Panc1 (cell line): ENCODE measurements around the gene LRRC74A. TPM values are rescaled to one million over a fixed set of nuclear protein-coding genes. Genes with fewer than 3 reads are reported as not detected.

Experiments used
- ATAC-seq: fragments of 200-7000 bp; cut with Tn5 transposase; 2 replicates; pipeline ENCODE4 v1.9.1; 2020; ENCODE audit warnings: mild to moderate bottlenecking, moderate library complexity
- BruUV-seq: library from RNA; stranded (reverse); fragments of 400-500 nt; replicated peaks from 2 replicates; lab custom pipeline; 2021; lab: Mats Ljungman, UMichigan
- CTCF ChIA-PET: fragments of 300-600 bp; sonication (Branson Sonifier 250); formaldehyde crosslinking; loops from one replicate; lab custom pipeline; 2022; ENCODE audit warnings: antibody characterized with exemption; lab: Charles Lee
- POLR2A ChIA-PET: fragments of 300-600 bp; sonication (Branson Sonifier 250); formaldehyde crosslinking; loops from one replicate; lab custom pipeline; 2022; ENCODE audit warnings: antibody characterized with exemption; lab: Charles Lee
- DNase-seq: peaks from one replicate; pipeline ENCODE4 v3.0.0-alpha.2; 2010; ENCODE audit warnings: low read depth, low spot score
- H3K27ac ChIP-seq: 2 replicates; pipeline ENCODE4 v1.5.1; 2011; ENCODE audit warnings: mild to moderate bottlenecking, low read length, inconsistent platforms
- H3K27me3 ChIP-seq: fragments of 200-500 bp; sonication (Bioruptor generic); 2 replicates; pipeline ENCODE4 v1.6.0; 2014; ENCODE audit warnings: low read length, inconsistent platforms; ENCODE audit not compliant: control insufficient read depth, insufficient read depth
- H3K36me3 ChIP-seq: fragments of 200-500 bp; sonication (Bioruptor generic); 2 replicates; pipeline ENCODE4 v1.5.1; 2014; ENCODE audit warnings: inconsistent platforms, mild to moderate bottlenecking, low read length, moderate library complexity; ENCODE audit not compliant: control insufficient read depth, insufficient read depth
- H3K4me1 ChIP-seq: 2 replicates; pipeline ENCODE4 v1.5.1; 2011; ENCODE audit warnings: inconsistent platforms, mild to moderate bottlenecking, low read length, moderate library complexity; ENCODE audit not compliant: control insufficient read depth, insufficient read depth
- H3K4me3 ChIP-seq, 2 experiments: 2 replicates each; pipeline ENCODE4 v1.5.1; 2011 to 2012; ENCODE audit warnings: low read depth in 2 of 2, low read length in 2 of 2, mild to moderate bottlenecking in 2 of 2, inconsistent platforms in 1 of 2, moderate library complexity in 1 of 2
- H3K9me3 ChIP-seq: fragments of 200-500 bp; sonication (Bioruptor generic); 2 replicates; pipeline ENCODE4 v1.5.1; 2014; ENCODE audit warnings: low read depth, mild to moderate bottlenecking, inconsistent platforms, low read length, moderate library complexity; ENCODE audit not compliant: control insufficient read depth, insufficient read depth
- POLR2AphosphoS5 ChIP-seq: IDR thresholded peaks from 2 replicates; pipeline ENCODE4 v1.6.1; 2012; ENCODE audit warnings: mild to moderate bottlenecking, low read depth, low read length, moderate library complexity
- SIN3A ChIP-seq: IDR thresholded peaks from 2 replicates; pipeline ENCODE4 v1.6.1; 2012; ENCODE audit warnings: low read depth, mild to moderate bottlenecking, low read length, moderate library complexity, borderline replicate concordance; ENCODE audit not compliant: insufficient read depth
- TCF7L2 ChIP-seq: IDR thresholded peaks from 2 replicates; pipeline ENCODE4 v1.6.1; 2011; ENCODE audit warnings: mild to moderate bottlenecking, low read depth, low read length, inconsistent platforms
- in situ Hi-C: cut with HindIII; loops from 2 replicates; pipeline ENCODE4 v1.10.0; 2016; ENCODE audit warnings: low sequenced_read_pairs, low pct_unique_long_range_greater_than_20kb
- intact Hi-C: fragments of 100-400 bp; cut with micrococcal nuclease; formaldehyde crosslinking; loops from one replicate; pipeline ENCODE4 v1.10.0; 2022; ENCODE audit not compliant: unreplicated experiment
- total RNA-seq: library from RNA; stranded (reverse); gene quantifications from one replicate; pipeline ENCODE4 v1.2.1, GENCODE V29; 2021; ENCODE audit not compliant: unreplicated experiment
- TF ChIP-seq, protein P1 (sequence below), 2 experiments: IDR thresholded peaks; 2 replicates each; pipeline ENCODE4 v1.6.1; 2011 to 2012; ENCODE audit warnings: low read depth in 2 of 2, control low read depth in 1 of 2, low read length in 1 of 2, mild to moderate bottlenecking in 1 of 2, moderate library complexity in 1 of 2; ENCODE audit not compliant: insufficient read depth in 1 of 2
- TF ChIP-seq, protein P2 (sequence below): fragments of 450-650 bp; IDR thresholded peaks from 2 replicates; pipeline ENCODE4 v1.5.1; 2017; ENCODE audit warnings: mild to moderate bottlenecking

The LRRC74A gene
- total RNA-seq, 1 experiment from 2014 or later = not detected

DNA sequence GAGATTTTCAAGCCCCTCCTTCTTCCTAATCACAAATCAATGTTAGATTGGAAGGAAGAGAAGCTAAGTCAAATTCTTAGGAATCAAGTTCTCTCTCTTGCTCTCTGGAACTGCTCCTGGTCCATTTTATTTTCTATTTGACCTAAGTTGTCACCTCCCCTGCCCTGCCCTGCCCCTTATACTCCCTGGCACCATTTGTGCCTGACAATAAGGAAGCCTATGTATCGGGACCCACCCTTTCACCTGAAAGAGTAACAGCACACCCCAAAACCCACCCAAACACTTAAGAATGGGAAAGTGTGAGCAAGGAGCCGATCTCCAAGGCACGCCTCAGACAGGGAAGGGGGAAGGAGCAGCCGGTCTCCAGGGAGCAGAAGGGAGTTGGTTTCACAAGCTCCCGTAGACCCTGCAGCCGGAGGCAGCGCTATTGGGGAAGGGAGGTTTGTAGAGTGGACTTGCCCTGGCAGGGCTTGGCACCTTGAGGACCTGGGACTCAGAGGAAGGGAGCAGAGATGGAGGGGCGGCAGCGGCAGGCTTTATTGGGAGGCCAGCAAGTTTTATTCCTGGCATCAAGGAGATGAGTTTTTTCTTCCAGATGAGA is 1.6 kb downstream of the LRRC74A start:
- Histone ChIP-seq H3K4me1 (no peaks in the 10 kb centered on the region), H3K27me3 (no peaks in the 10 kb centered on the region), H3K4me3 (no peak overlapping the region), H3K9me3 (no peaks in the 10 kb centered on the region), H3K27ac (no peak overlapping the region), H3K36me3 (no peaks in the 10 kb centered on the region)
- TF ChIP-seq, protein P1, sequence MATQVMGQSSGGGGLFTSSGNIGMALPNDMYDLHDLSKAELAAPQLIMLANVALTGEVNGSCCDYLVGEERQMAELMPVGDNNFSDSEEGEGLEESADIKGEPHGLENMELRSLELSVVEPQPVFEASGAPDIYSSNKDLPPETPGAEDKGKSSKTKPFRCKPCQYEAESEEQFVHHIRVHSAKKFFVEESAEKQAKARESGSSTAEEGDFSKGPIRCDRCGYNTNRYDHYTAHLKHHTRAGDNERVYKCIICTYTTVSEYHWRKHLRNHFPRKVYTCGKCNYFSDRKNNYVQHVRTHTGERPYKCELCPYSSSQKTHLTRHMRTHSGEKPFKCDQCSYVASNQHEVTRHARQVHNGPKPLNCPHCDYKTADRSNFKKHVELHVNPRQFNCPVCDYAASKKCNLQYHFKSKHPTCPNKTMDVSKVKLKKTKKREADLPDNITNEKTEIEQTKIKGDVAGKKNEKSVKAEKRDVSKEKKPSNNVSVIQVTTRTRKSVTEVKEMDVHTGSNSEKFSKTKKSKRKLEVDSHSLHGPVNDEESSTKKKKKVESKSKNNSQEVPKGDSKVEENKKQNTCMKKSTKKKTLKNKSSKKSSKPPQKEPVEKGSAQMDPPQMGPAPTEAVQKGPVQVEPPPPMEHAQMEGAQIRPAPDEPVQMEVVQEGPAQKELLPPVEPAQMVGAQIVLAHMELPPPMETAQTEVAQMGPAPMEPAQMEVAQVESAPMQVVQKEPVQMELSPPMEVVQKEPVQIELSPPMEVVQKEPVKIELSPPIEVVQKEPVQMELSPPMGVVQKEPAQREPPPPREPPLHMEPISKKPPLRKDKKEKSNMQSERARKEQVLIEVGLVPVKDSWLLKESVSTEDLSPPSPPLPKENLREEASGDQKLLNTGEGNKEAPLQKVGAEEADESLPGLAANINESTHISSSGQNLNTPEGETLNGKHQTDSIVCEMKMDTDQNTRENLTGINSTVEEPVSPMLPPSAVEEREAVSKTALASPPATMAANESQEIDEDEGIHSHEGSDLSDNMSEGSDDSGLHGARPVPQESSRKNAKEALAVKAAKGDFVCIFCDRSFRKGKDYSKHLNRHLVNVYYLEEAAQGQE (IDR thresholded peaks at IDR 0.05; ENCODE audit: insufficient read depth in 1 of 2, low read depth in 2 of 2, low read length in 1 of 2) = no peak
- TF ChIP-seq POLR2AphosphoS5 (no peak), TCF7L2 (no peak), SIN3A (no peak)
- TF ChIP-seq, protein P2, sequence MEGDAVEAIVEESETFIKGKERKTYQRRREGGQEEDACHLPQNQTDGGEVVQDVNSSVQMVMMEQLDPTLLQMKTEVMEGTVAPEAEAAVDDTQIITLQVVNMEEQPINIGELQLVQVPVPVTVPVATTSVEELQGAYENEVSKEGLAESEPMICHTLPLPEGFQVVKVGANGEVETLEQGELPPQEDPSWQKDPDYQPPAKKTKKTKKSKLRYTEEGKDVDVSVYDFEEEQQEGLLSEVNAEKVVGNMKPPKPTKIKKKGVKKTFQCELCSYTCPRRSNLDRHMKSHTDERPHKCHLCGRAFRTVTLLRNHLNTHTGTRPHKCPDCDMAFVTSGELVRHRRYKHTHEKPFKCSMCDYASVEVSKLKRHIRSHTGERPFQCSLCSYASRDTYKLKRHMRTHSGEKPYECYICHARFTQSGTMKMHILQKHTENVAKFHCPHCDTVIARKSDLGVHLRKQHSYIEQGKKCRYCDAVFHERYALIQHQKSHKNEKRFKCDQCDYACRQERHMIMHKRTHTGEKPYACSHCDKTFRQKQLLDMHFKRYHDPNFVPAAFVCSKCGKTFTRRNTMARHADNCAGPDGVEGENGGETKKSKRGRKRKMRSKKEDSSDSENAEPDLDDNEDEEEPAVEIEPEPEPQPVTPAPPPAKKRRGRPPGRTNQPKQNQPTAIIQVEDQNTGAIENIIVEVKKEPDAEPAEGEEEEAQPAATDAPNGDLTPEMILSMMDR = no peak
- intact Hi-C loops (no loop called here), in situ Hi-C loops (no loop called here)
- ATAC-seq (no peak), DNase-seq (no peak)
- no TSS peak for BruUV-seq
- ChIA-PET CTCF (no interaction called here), POLR2A (no interaction called here)

DNA sequence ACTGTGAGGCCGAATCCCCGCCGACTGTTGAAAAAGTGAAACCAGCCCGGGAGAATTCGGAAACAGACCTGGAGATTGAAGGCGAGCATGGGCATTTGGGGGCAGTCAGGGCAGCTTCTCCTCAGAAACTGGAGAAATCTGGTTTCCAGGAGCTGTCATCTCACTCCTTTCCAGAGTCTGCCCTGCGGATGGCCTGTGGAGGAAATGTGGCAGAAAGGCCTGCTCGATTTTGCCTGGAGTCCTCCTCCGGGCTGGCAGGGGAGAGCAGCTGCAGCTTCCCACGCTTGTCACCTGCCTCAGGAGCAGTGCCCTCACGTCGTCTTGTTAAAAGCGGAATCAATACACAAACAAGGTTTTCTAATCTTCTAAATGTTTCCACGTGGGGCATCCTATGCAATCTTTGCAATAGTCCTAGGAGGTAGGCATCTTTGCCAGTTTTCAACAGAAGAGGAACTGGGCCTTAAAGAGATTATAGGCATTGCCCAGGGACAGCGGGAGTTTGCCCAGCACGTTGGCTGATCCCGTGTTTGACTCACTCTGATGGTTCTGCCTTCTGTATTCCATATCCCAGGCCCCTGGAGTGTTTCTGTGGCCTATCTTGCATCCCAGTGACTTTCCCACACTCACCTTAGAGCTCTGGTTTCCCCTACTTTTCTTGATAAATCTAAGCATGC is 2.3 kb downstream of the LRRC74A start:
- Histone ChIP-seq H3K4me3 (no peak overlapping the region), H3K27ac (no peak overlapping the region), H3K9me3 (no peaks in the 10 kb centered on the region), H3K36me3 (no peaks in the 10 kb centered on the region), H3K4me1 (no peaks in the 10 kb centered on the region), H3K27me3 (no peaks in the 10 kb centered on the region)
- ChIA-PET POLR2A (no interaction called here), CTCF (no interaction called here)
- TF ChIP-seq, protein P1 (IDR thresholded peaks at IDR 0.05; ENCODE audit: insufficient read depth in 1 of 2, low read depth in 2 of 2, low read length in 1 of 2) = no peak
- TF ChIP-seq TCF7L2 (no peak), POLR2AphosphoS5 (no peak), SIN3A (no peak)
- TF ChIP-seq, protein P2 = no peak
- ATAC-seq (no peak), DNase-seq (no peak)
- BruUV-seq = no TSS peak
- intact Hi-C loops (no loop called here), in situ Hi-C loops (no loop called here)
